GM12878 (cell line): Measurements from ENCODE around the gene ADGRB2. TPM values are rescaled to one million over a fixed set of nuclear protein-coding genes. Genes with fewer than 3 reads are reported as not detected.

Experiments used
- BACH1 ChIP-seq: fragments of 450-650 bp; IDR thresholded peaks from 2 replicates; pipeline ENCODE4 v1.6.1; 2017; ENCODE audit warnings: mild to moderate bottlenecking, borderline replicate concordance
- ESRRA ChIP-seq: IDR thresholded peaks from 2 replicates; pipeline ENCODE4 v1.6.1; 2012; ENCODE audit warnings: mild to moderate bottlenecking, low read length, improper control_type of control experiment
- HDGF ChIP-seq: fragments of 450-650 bp; IDR thresholded peaks from 2 replicates; pipeline ENCODE4 v1.6.1; 2016; ENCODE audit warnings: antibody characterized with exemption
- IRF4 ChIP-seq: IDR thresholded peaks from 2 replicates; pipeline ENCODE4 v1.6.1; 2011; ENCODE audit warnings: low read depth, low read length
- MEF2B ChIP-seq: fragments of 450-650 bp; IDR thresholded peaks from 2 replicates; pipeline ENCODE4 v1.6.1; 2018; ENCODE audit warnings: mild to moderate bottlenecking, moderate library complexity; ENCODE audit not compliant: partially characterized antibody, poor library complexity, severe bottlenecking
- MYB ChIP-seq: fragments of 150-350 bp; IDR thresholded peaks from 2 replicates; pipeline ENCODE4 v1.6.1; 2014; ENCODE audit warnings: mild to moderate bottlenecking, low read depth, low read length, borderline replicate concordance
- PAX8 ChIP-seq: fragments of 450-650 bp; IDR thresholded peaks from 2 replicates; pipeline ENCODE4 v1.6.1; 2017; ENCODE audit warnings: mild to moderate bottlenecking, moderate library complexity
- POLR2A ChIP-seq: IDR thresholded peaks from 2 replicates; pipeline ENCODE4 v1.6.1; 2011; ENCODE audit warnings: low read depth, mild to moderate bottlenecking, low read length
- POLR2AphosphoS2 ChIP-seq: IDR thresholded peaks from 2 replicates; pipeline ENCODE4 v1.6.1; 2011; ENCODE audit warnings: low read depth, mild to moderate bottlenecking, low read length, improper control_type of control experiment, moderate library complexity
- SMAD1 ChIP-seq: fragments of 450-650 bp; IDR thresholded peaks from 2 replicates; pipeline ENCODE4 v1.6.1; 2018; ENCODE audit warnings: mild to moderate bottlenecking, low read depth; ENCODE audit not compliant: partially characterized antibody
- SMC3 ChIP-seq: IDR thresholded peaks from 2 replicates; pipeline ENCODE4 v1.6.1; 2011; ENCODE audit warnings: low read length, improper control_type of control experiment, borderline replicate concordance
- SP1 ChIP-seq: IDR thresholded peaks from one replicate; pipeline ENCODE4 v1.6.1; 2011; ENCODE audit warnings: low read depth, low read length
- ZNF274 ChIP-seq: IDR thresholded peaks from one replicate; pipeline ENCODE4 v1.8.0; 2011; ENCODE audit not compliant: insufficient read length, insufficient read depth
- ZNF687 ChIP-seq: fragments of 450-650 bp; IDR thresholded peaks from 2 replicates; pipeline ENCODE4 v1.6.1; 2017; ENCODE audit warnings: mild to moderate bottlenecking, moderate library complexity
- polyA plus RNA-seq, 11 experiments: library from polyadenylated mRNA; depleted of rRNA in 4 of 11; unstranded in 6 of 11; stranded (reverse) in 5 of 11; fragments of >200 nt; fragmentation: Nextera tagmentation in 4 of 11; fragmentation: Illumina TruSeq in 1 of 11; extraction: Ambion mirVana in 4 of 11; extraction: Trizol in 1 of 11; gene quantifications; 1 replicate in 1 of 11; 2 replicates in 10 of 11; pipeline versions ENCODE4 v1.2.1 to v1.2.3, GENCODE V29; 2011 to 2016; ENCODE audit warnings: inconsistent platforms in 2 of 11, missing spikeins in 2 of 11, low read depth in 1 of 11
- total RNA-seq, 4 experiments: library from RNA; depleted of rRNA in 3 of 4; stranded (reverse); fragments of >200 nt in 3 of 4; fragmentation: Illumina TruSeq in 1 of 4; extraction: Trizol in 1 of 4; gene quantifications; 2 replicates each; pipeline versions ENCODE4 v1.2.1 to v1.2.3, GENCODE V29; 2013 to 2021
- TF ChIP-seq, protein P1 (sequence below): fragments of 450-650 bp; IDR thresholded peaks from 2 replicates; pipeline ENCODE4 v1.6.1; 2017; ENCODE audit warnings: mild to moderate bottlenecking, low read depth, inconsistent platforms; ENCODE audit not compliant: poor library complexity, severe bottlenecking
- TF ChIP-seq, protein P2 (sequence below): IDR thresholded peaks from 2 replicates; pipeline ENCODE4 v1.6.1; 2012; ENCODE audit warnings: low read depth, low read length, improper control_type of control experiment
- TF ChIP-seq, protein P3 (sequence below): fragments of 450-650 bp; IDR thresholded peaks from 2 replicates; pipeline ENCODE4 v1.6.1; 2016; ENCODE audit warnings: mild to moderate bottlenecking, moderate library complexity, borderline replicate concordance
- TF ChIP-seq, protein P4 (sequence below): fragments of 450-650 bp; conservative IDR thresholded peaks from 2 replicates; pipeline ENCODE4 v1.6.1; 2017; ENCODE audit warnings: mild to moderate bottlenecking, moderate library complexity

The ADGRB2 gene
- total and polyA plus RNA-seq, 10 of the 15 experiments (the other 5 are each of a cell fraction or from before 2014, with no cell fraction given), result 0.11 to 0.33 (median 0.18) TPM; not detected in 4

DNA sequence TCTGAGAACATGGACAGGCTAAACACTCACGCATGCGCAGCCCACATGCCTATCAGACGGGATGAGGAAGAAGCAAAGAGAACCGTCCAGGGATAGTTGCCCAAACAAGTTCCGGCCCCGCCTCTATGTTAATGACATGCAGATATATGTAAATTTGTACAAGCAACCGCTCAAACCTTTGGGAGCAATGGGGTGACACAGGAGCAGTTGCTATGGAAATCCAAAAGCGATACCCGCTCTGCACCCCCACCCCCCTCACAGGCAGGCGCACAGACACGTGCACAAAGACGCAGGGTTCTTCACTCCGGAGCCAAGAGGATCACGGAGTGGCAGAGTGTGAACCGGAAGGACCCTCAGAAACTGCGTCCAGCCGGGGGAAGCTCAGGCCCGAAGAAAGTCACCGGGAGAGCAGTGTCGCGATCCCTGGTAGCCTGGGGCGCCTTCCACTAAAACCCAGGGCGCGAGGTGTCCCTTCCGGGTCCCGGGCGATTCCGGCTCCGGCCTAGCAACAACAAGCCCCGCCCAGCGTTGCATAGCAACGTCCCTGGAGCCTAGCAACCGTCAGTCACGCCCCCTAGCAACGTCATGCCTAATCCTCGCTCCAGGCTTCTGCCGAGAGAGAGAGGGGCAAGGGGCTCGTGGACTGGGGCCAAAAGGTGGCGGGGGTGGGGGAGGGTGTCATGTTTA, 24.1 kb upstream of the ADGRB2 start (continued):
- TF ChIP-seq, protein P1, sequence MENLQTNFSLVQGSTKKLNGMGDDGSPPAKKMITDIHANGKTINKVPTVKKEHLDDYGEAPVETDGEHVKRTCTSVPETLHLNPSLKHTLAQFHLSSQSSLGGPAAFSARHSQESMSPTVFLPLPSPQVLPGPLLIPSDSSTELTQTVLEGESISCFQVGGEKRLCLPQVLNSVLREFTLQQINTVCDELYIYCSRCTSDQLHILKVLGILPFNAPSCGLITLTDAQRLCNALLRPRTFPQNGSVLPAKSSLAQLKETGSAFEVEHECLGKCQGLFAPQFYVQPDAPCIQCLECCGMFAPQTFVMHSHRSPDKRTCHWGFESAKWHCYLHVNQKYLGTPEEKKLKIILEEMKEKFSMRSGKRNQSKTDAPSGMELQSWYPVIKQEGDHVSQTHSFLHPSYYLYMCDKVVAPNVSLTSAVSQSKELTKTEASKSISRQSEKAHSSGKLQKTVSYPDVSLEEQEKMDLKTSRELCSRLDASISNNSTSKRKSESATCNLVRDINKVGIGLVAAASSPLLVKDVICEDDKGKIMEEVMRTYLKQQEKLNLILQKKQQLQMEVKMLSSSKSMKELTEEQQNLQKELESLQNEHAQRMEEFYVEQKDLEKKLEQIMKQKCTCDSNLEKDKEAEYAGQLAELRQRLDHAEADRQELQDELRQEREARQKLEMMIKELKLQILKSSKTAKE, result no peak
- TF ChIP-seq HDGF (no peak), SMAD1 (no peak), PAX8 (no peak), SMC3 (no peak), MEF2B (peak; percentile 74), POLR2AphosphoS2 (no peak), BACH1 (no peak), ZNF687 (no peak), MYB (no peak), IRF4 (0 out of 2 replicates have a peak, but pooled peaks have one; percentile 23), SP1 (peak; percentile 43), POLR2A (peak; percentile 85), ESRRA (no peak), ZNF274 (no peak)
- TF ChIP-seq, protein P2, sequence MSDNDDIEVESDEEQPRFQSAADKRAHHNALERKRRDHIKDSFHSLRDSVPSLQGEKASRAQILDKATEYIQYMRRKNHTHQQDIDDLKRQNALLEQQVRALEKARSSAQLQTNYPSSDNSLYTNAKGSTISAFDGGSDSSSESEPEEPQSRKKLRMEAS, result peak; percentile 71
- TF ChIP-seq, protein P3, sequence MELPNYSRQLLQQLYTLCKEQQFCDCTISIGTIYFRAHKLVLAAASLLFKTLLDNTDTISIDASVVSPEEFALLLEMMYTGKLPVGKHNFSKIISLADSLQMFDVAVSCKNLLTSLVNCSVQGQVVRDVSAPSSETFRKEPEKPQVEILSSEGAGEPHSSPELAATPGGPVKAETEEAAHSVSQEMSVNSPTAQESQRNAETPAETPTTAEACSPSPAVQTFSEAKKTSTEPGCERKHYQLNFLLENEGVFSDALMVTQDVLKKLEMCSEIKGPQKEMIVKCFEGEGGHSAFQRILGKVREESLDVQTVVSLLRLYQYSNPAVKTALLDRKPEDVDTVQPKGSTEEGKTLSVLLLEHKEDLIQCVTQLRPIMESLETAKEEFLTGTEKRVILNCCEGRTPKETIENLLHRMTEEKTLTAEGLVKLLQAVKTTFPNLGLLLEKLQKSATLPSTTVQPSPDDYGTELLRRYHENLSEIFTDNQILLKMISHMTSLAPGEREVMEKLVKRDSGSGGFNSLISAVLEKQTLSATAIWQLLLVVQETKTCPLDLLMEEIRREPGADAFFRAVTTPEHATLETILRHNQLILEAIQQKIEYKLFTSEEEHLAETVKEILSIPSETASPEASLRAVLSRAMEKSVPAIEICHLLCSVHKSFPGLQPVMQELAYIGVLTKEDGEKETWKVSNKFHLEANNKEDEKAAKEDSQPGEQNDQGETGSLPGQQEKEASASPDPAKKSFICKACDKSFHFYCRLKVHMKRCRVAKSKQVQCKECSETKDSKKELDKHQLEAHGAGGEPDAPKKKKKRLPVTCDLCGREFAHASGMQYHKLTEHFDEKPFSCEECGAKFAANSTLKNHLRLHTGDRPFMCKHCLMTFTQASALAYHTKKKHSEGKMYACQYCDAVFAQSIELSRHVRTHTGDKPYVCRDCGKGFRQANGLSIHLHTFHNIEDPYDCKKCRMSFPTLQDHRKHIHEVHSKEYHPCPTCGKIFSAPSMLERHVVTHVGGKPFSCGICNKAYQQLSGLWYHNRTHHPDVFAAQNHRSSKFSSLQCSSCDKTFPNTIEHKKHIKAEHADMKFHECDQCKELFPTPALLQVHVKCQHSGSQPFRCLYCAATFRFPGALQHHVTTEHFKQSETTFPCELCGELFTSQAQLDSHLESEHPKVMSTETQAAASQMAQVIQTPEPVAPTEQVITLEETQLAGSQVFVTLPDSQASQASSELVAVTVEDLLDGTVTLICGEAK, result peak; percentile 72; the same call in 1 of the 2 replicates
- TF ChIP-seq, protein P4, sequence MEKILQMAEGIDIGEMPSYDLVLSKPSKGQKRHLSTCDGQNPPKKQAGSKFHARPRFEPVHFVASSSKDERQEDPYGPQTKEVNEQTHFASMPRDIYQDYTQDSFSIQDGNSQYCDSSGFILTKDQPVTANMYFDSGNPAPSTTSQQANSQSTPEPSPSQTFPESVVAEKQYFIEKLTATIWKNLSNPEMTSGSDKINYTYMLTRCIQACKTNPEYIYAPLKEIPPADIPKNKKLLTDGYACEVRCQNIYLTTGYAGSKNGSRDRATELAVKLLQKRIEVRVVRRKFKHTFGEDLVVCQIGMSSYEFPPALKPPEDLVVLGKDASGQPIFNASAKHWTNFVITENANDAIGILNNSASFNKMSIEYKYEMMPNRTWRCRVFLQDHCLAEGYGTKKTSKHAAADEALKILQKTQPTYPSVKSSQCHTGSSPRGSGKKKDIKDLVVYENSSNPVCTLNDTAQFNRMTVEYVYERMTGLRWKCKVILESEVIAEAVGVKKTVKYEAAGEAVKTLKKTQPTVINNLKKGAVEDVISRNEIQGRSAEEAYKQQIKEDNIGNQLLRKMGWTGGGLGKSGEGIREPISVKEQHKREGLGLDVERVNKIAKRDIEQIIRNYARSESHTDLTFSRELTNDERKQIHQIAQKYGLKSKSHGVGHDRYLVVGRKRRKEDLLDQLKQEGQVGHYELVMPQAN, result peak; percentile 72
